HepG2 (cell line): ENCODE results near the gene MYL11. TPM values are rescaled to one million over a fixed set of nuclear protein-coding genes. Genes with fewer than 3 reads are reported as not detected.
"Not testable (repeated sequence)": the region's sequence is repeated elsewhere in the genome, so short reads cannot be mapped to it uniquely, and the experiment has no call there.

ENCODE experiments used
- ATAC-seq: fragments of 200-7000 bp; cut with Tn5 transposase; 3 replicates; pipeline ENCODE4 v1.9.1; 2020; ENCODE audit warnings: mild to moderate bottlenecking, moderate library complexity
- BruUV-seq: library from RNA; stranded (reverse); fragments of 400-500 nt; replicated peaks from 2 replicates; lab custom pipeline; 2021; lab: Mats Ljungman, UMichigan
- CTCF ChIA-PET: fragments of 300-600 bp; formaldehyde crosslinking; extraction: SDS; loops from one replicate; lab custom pipeline; 2021; ENCODE audit warnings: low total read pairs, inconsistent platforms, low intra/inter-chr PET ratio; lab: Yijun Ruan, JAX
- POLR2A ChIA-PET: fragments of 350-600 bp; sonication (Branson Sonifier 250); formaldehyde crosslinking; loops from one replicate; lab custom pipeline; 2020; ENCODE audit warnings: antibody characterized with exemption, inconsistent platforms; lab: Yijun Ruan, JAX
- DNase-seq: peaks from one replicate; pipeline ENCODE4 v3.0.0-alpha.2; 2015; ENCODE audit warnings: low spot score
- FAIRE-seq: peaks from 3 replicates; lab custom pipeline; 2011; peaks lifted over from hg19 to GRCh38; lab: Jason Lieb, UNC
- H2AFZ ChIP-seq: one replicate; pipeline ENCODE4 v1.6.1; 2011; ENCODE audit warnings: low read length, inconsistent platforms
- H3K27ac ChIP-seq: fragments of 300-600 bp; 3 replicates; pipeline ENCODE4 v1.8.0; 2011; ENCODE audit warnings: mixed run types, mild to moderate bottlenecking, mixed read lengths, low read length, inconsistent platforms; ENCODE audit not compliant: insufficient read depth; ENCODE audit errors: extremely low read length
- H3K27me3 ChIP-seq, 2 experiments: fragments of 200-600 bp in 1 of 2; 2 replicates in 1 of 2; 3 replicates in 1 of 2; pipeline versions ENCODE4 v1.6.0 to v1.8.0; 2011; ENCODE audit warnings: low read length in 2 of 2, mild to moderate bottlenecking in 2 of 2, moderate library complexity in 2 of 2, inconsistent platforms in 1 of 2; ENCODE audit not compliant: insufficient read depth in 2 of 2, control insufficient read depth in 1 of 2
- H3K36me3 ChIP-seq, 2 experiments: fragments of 200-600 bp in 1 of 2; replicated peaks in 1 of 2; 2 replicates in 1 of 2; 3 replicates in 1 of 2; pipeline versions ENCODE4 v1.5.1 to v1.8.0; 2011; ENCODE audit warnings: low read length in 2 of 2, inconsistent platforms in 1 of 2; ENCODE audit not compliant: insufficient read depth in 2 of 2, control insufficient read depth in 1 of 2
- H3K4me1 ChIP-seq: 2 replicates; pipeline ENCODE4 v1.5.1; 2012; ENCODE audit warnings: low read length, inconsistent platforms; ENCODE audit not compliant: insufficient read depth
- H3K4me2 ChIP-seq: 2 replicates; pipeline ENCODE4 v1.6.0; 2011; ENCODE audit warnings: low read depth, low read length, inconsistent platforms
- H3K4me3 ChIP-seq, 3 experiments: fragments of 200-600 bp in 1 of 3; sonication (generic), shearing (Covaris generic) in 1 of 3; replicated peaks in 1 of 3; 2 replicates each; pipeline ENCODE4 v1.5.1; 2011 to 2016; ENCODE audit warnings: low read length in 3 of 3, inconsistent platforms in 2 of 3, low read depth in 2 of 3, mild to moderate bottlenecking in 2 of 3, control low read depth in 1 of 3, mixed read lengths in 1 of 3; ENCODE audit not compliant: insufficient read depth in 1 of 3
- H3K79me2 ChIP-seq: one replicate; pipeline ENCODE4 v1.6.1; 2011; ENCODE audit warnings: low read length, inconsistent platforms; ENCODE audit not compliant: insufficient read depth
- H3K9ac ChIP-seq: 2 replicates; pipeline ENCODE4 v1.6.0; 2011; ENCODE audit warnings: mild to moderate bottlenecking, low read depth, low read length, inconsistent platforms; ENCODE audit not compliant: insufficient read depth
- H3K9me3 ChIP-seq: 2 replicates; pipeline ENCODE4 v1.5.1; 2012; ENCODE audit warnings: mild to moderate bottlenecking, low read length
- H4K20me1 ChIP-seq: 2 replicates; pipeline ENCODE4 v1.6.0; 2011; ENCODE audit warnings: inconsistent platforms, mild to moderate bottlenecking, low read length, moderate library complexity; ENCODE audit not compliant: insufficient read depth
- CEBPB ChIP-seq: IDR thresholded peaks from 2 replicates; pipeline ENCODE4 v1.6.1; 2011; ENCODE audit warnings: low read depth, low read length, improper control_type of control experiment, borderline replicate concordance
- ERF ChIP-seq: IDR thresholded peaks from 2 replicates; pipeline ENCODE4 v1.6.1; 2018; ENCODE audit warnings: missing biosample characterization, missing genetic modification reagents
- HOXA5 ChIP-seq: sonication (generic); formaldehyde crosslinking; IDR thresholded peaks from 2 replicates; pipeline ENCODE4 v1.4.0; 2020; ENCODE audit warnings: missing genetic modification reagents
- HOXD1 ChIP-seq: sonication (generic); formaldehyde crosslinking; IDR thresholded peaks from 2 replicates; pipeline ENCODE4 v1.5.0; 2020; ENCODE audit warnings: missing genetic modification reagents
- ZFY ChIP-seq: sonication (generic); formaldehyde crosslinking; IDR thresholded peaks from 2 replicates; pipeline ENCODE4 v1.4.0; 2020; ENCODE audit warnings: missing genetic modification reagents
- ZMAT3 ChIP-seq: sonication (generic); formaldehyde crosslinking; conservative IDR thresholded peaks from 2 replicates; pipeline ENCODE4 v1.7.0; 2021; ENCODE audit warnings: missing genetic modification reagents
- ZNF136 ChIP-seq: sonication (generic); formaldehyde crosslinking; IDR thresholded peaks from 2 replicates; pipeline ENCODE4 v1.8.1; 2022; ENCODE audit warnings: low read depth, mild to moderate bottlenecking, moderate library complexity, missing genetic modification reagents
- ZNF224 ChIP-seq: sonication (generic); formaldehyde crosslinking; IDR thresholded peaks from 2 replicates; pipeline ENCODE4 v1.5.0; 2020; ENCODE audit warnings: mild to moderate bottlenecking, missing genetic modification reagents
- ZNF225 ChIP-seq: sonication (generic); formaldehyde crosslinking; IDR thresholded peaks from 2 replicates; pipeline ENCODE4 v1.4.0; 2020; ENCODE audit warnings: mild to moderate bottlenecking, missing genetic modification reagents
- WGBS: methylation state at CpG from one replicate; pipeline ENCODE4 v1.1.6; 2017; ENCODE audit warnings: low lambda C conversion rate; 5-methylcytosine and 5-hydroxymethylcytosine counted together
- in situ Hi-C: cut with HindIII; loops from 2 replicates; pipeline ENCODE4 v1.10.0; 2017; ENCODE audit warnings: low pct_unique_long_range_greater_than_20kb; ENCODE audit not compliant: extremely low pct_ligation_motif_present
- intact Hi-C: fragments of 100-400 bp; cut with micrococcal nuclease; formaldehyde crosslinking; loops from one replicate; pipeline ENCODE4 v1.10.0; 2022; ENCODE audit not compliant: unreplicated experiment
- polyA plus RNA-seq, 8 experiments: library from polyadenylated mRNA; depleted of rRNA in 3 of 8; stranded (reverse) in 7 of 8; unstranded in 1 of 8; fragments of >200 nt; fragmentation: Illumina TruSeq in 4 of 8; extraction: Trizol in 4 of 8; gene quantifications; 2 replicates each; pipeline versions ENCODE4 v1.2.1 to v1.2.3, GENCODE V29; 2011 to 2016; ENCODE audit warnings: low read depth in 4 of 8, missing spikeins in 1 of 8, mixed read lengths in 1 of 8; ENCODE audit not compliant: insufficient read depth in 1 of 8
- total RNA-seq, 5 experiments: library from RNA; depleted of rRNA; stranded (reverse); fragments of >200 nt; fragmentation: Illumina TruSeq; extraction: Trizol; gene quantifications; 2 replicates each; pipeline ENCODE4 v1.2.3, GENCODE V29; 2016; ENCODE audit warnings: low read depth in 1 of 5
- TF ChIP-seq, protein P1 (sequence below): sonication (generic); formaldehyde crosslinking; IDR thresholded peaks from 2 replicates; pipeline ENCODE4 v1.8.0; 2022; ENCODE audit warnings: missing genetic modification reagents, low read depth, mild to moderate bottlenecking, borderline replicate concordance
- TF ChIP-seq, protein P2 (sequence below): sonication (generic); formaldehyde crosslinking; IDR thresholded peaks from 2 replicates; pipeline ENCODE4 v1.5.0; 2020; ENCODE audit warnings: mild to moderate bottlenecking, missing genetic modification reagents, borderline replicate concordance
- TF ChIP-seq, protein P3 (sequence below): sonication (generic); formaldehyde crosslinking; IDR thresholded peaks from 2 replicates; pipeline ENCODE4 v1.4.0; 2020; ENCODE audit warnings: missing genetic modification reagents, borderline replicate concordance

The MYL11 gene
- total and polyA plus RNA-seq, 2 of the 13 experiments (the other 11 are each of a cell fraction or from before 2014, with no cell fraction given): not detected

DNA sequence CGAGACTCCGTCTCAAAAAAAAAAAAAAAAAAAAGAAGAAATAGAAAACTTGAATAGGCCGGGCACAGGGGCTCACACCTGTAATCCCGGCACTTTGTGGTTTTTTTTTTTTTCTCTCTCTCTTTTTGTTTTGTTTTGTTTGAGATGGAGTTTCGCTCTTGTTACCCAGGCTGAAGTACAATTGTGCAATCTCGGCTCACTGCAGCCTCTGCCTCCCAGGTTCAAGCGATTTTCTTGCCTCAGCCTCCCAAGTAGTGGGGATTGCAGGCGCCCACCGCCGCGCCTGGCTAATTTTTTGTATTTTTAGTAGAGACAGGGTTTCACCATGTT is 31.1 kb upstream of the MYL11 start:
- H4K20me1 ChIP-seq, H3K9ac ChIP-seq, BruUV-seq, ATAC-seq, H3K27ac ChIP-seq, H3K9me3 ChIP-seq, DNase-seq, H3K4me2 ChIP-seq, CTCF ChIA-PET, FAIRE-seq, intact Hi-C loops, H3K27me3 ChIP-seq, H2AFZ ChIP-seq, H3K4me3 ChIP-seq: not testable (repeated sequence)
- POLR2A ChIA-PET: interaction anchor here (0.7 to 2.1 kb wide), 3 partner anchors 8 to 277 kb away, joined by 4 to 7 read pairs (median 7); partner anchors contain the start of gene CD2BP2
- in situ Hi-C loops: loop anchor here (25.0 kb wide), 1 partner anchor 756 kb away; no protein-coding TSS in a partner anchor
- WGBS: 90% methylated on average over 11 of the region's 11 CpGs
- Histone ChIP-seq H3K36me3 (peaks cover 12 to 37% of the 10 kb centered on the region in 2 experiments; a peak in 4 of 5 replicates), H3K79me2 (peaks cover 12% of the 10 kb centered on the region), H3K4me1 (peaks cover 26% of the 10 kb centered on the region)
- TF ChIP-seq CEBPB: peak; percentile 42; the same call in 1 of the 2 replicates

DNA sequence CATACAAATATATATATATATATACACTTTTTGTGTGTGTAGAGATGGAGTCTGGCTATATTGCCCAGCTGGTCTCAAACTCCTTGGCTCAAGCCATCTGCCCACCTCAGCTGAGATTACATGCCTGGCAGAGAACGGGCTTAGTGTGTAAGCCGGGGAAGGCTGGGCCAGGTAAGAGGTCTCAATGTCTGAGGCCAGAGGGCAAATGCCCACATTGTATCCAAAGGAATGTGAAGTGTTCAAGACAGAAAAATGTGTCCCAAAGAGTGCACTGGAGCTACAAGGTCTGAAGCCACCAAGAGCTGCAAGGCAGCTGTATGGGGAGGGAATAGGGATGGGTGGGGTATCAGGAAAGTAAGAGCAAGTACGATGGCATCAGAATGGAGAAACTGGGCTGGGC is 28.3 kb upstream of the MYL11 start:
- Histone ChIP-seq H3K27me3 (no peaks in the 10 kb centered on the region; a peak in 1 of 5 replicates), H3K4me1 (peaks cover 9% of the 10 kb centered on the region), H4K20me1 (no peaks in the 10 kb centered on the region), H2AFZ (no peak overlapping the region), H3K4me2 (no peak overlapping the region), H3K9ac (no peak overlapping the region), H3K36me3 (peaks cover 12 to 38% of the 10 kb centered on the region in 2 experiments; a peak in 4 of 5 replicates), H3K4me3 (no peak overlapping the region), H3K9me3 (no peaks in the 10 kb centered on the region), H3K27ac (no peak overlapping the region), H3K79me2 (no peaks in the 10 kb centered on the region)
- POLR2A ChIA-PET: interaction anchor here (1.5 kb wide), 1 partner anchor 9 kb away, joined by 4 read pairs; the partner anchor contains the start of gene CD2BP2
- in situ Hi-C loops (loop anchor here (25.0 kb wide), 1 partner anchor 759 kb away; no protein-coding TSS in a partner anchor), intact Hi-C loops (no loop called here)
- BruUV-seq: no TSS peak
- WGBS: 94% methylated on average over 3 of the region's 3 CpGs
- ATAC-seq (no peak), FAIRE-seq (no peak), DNase-seq (no peak)
- CTCF ChIA-PET: no interaction called here
- TF ChIP-seq ZNF136 (CRISPR knock-in tag): no peak
- no peak for TF ChIP-seq ZMAT3 (CRISPR knock-in tag)
- TF ChIP-seq HOXD1 (CRISPR knock-in tag): no peak
- TF ChIP-seq ZNF225 (CRISPR knock-in tag): no peak
- TF ChIP-seq ERF: no peak
- TF ChIP-seq, protein P1, sequence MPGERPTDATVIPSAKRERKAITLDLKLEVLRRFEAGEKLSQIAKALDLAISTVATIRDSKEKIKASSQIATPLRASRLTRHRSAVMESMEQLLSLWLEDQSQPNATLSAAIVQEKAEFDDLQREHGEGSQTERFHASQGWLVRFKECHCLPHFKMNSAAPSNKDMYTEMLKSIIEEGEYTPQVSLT: no peak
- TF ChIP-seq ZFY: no peak
- TF ChIP-seq, protein P2, sequence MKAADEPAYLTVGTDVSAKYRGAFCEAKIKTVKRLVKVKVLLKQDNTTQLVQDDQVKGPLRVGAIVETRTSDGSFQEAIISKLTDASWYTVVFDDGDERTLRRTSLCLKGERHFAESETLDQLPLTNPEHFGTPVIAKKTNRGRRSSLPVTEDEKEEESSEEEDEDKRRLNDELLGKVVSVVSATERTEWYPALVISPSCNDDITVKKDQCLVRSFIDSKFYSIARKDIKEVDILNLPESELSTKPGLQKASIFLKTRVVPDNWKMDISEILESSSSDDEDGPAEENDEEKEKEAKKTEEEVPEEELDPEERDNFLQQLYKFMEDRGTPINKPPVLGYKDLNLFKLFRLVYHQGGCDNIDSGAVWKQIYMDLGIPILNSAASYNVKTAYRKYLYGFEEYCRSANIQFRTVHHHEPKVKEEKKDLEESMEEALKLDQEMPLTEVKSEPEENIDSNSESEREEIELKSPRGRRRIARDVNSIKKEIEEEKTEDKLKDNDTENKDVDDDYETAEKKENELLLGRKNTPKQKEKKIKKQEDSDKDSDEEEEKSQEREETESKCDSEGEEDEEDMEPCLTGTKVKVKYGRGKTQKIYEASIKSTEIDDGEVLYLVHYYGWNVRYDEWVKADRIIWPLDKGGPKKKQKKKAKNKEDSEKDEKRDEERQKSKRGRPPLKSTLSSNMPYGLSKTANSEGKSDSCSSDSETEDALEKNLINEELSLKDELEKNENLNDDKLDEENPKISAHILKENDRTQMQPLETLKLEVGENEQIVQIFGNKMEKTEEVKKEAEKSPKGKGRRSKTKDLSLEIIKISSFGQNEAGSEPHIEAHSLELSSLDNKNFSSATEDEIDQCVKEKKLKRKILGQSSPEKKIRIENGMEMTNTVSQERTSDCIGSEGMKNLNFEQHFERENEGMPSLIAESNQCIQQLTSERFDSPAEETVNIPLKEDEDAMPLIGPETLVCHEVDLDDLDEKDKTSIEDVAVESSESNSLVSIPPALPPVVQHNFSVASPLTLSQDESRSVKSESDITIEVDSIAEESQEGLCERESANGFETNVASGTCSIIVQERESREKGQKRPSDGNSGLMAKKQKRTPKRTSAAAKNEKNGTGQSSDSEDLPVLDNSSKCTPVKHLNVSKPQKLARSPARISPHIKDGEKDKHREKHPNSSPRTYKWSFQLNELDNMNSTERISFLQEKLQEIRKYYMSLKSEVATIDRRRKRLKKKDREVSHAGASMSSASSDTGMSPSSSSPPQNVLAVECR (CRISPR knock-in tag): no peak
- TF ChIP-seq, protein P3, sequence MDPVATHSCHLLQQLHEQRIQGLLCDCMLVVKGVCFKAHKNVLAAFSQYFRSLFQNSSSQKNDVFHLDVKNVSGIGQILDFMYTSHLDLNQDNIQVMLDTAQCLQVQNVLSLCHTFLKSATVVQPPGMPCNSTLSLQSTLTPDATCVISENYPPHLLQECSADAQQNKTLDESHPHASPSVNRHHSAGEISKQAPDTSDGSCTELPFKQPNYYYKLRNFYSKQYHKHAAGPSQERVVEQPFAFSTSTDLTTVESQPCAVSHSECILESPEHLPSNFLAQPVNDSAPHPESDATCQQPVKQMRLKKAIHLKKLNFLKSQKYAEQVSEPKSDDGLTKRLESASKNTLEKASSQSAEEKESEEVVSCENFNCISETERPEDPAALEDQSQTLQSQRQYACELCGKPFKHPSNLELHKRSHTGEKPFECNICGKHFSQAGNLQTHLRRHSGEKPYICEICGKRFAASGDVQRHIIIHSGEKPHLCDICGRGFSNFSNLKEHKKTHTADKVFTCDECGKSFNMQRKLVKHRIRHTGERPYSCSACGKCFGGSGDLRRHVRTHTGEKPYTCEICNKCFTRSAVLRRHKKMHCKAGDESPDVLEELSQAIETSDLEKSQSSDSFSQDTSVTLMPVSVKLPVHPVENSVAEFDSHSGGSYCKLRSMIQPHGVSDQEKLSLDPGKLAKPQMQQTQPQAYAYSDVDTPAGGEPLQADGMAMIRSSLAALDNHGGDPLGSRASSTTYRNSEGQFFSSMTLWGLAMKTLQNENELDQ (CRISPR knock-in tag): no peak
- no peak for TF ChIP-seq HOXA5 (CRISPR knock-in tag)
- no peak for TF ChIP-seq ZNF224 (CRISPR knock-in tag)
